OCI-LY1 (cell line): Measurements from ENCODE around the gene MID1.

Experiments
- H2AFZ ChIP-seq: fragments of 200-600 bp; sonication (generic), shearing (Covaris generic); 2 replicates; pipeline ENCODE4 v1.6.0; 2014; ENCODE audit warnings: antibody characterized with exemption, mild to moderate bottlenecking, low read length
- H3F3A ChIP-seq: fragments of 200-600 bp; sonication (generic), shearing (Covaris generic); 2 replicates; pipeline ENCODE4 v1.6.0; 2014; ENCODE audit warnings: mild to moderate bottlenecking, antibody characterized with exemption, low read length, moderate library complexity; ENCODE audit not compliant: insufficient read depth
- H3K27ac ChIP-seq: fragments of 200-600 bp; sonication (generic); 2 replicates; pipeline ENCODE4 v1.5.1; 2014; ENCODE audit warnings: low read length, mixed run types, mild to moderate bottlenecking, low read depth; ENCODE audit not compliant: poor library complexity, severe bottlenecking
- H3K27me3 ChIP-seq: fragments of 200-600 bp; sonication (generic); 2 replicates; pipeline ENCODE4 v1.6.0; 2014; ENCODE audit warnings: antibody characterized with exemption, mild to moderate bottlenecking, low read length, moderate library complexity; ENCODE audit not compliant: insufficient read depth
- H3K36me3 ChIP-seq: fragments of 200-600 bp; sonication (generic); 2 replicates; pipeline ENCODE4 v1.6.1; 2014; ENCODE audit warnings: mild to moderate bottlenecking, antibody characterized with exemption, low read length, moderate library complexity, mixed read lengths; ENCODE audit not compliant: insufficient read depth
- H3K4me1 ChIP-seq: fragments of 200-600 bp; sonication (generic); 2 replicates; pipeline ENCODE4 v1.5.1; 2014; ENCODE audit warnings: mild to moderate bottlenecking, low read length, moderate library complexity; ENCODE audit not compliant: insufficient read depth, severe bottlenecking
- H3K4me2 ChIP-seq: fragments of 200-600 bp; sonication (generic), shearing (Covaris generic); 2 replicates; pipeline ENCODE4 v1.6.1; 2014; ENCODE audit warnings: low read length
- H3K4me3 ChIP-seq: fragments of 200-600 bp; sonication (generic); 2 replicates; pipeline ENCODE4 v1.5.1; 2014; ENCODE audit warnings: low read length, low read depth, mild to moderate bottlenecking, mixed read lengths; ENCODE audit not compliant: poor library complexity, severe bottlenecking
- H3K79me2 ChIP-seq: fragments of 200-600 bp; shearing (Covaris generic); 2 replicates; pipeline ENCODE4 v1.6.1; 2016; ENCODE audit warnings: mixed run types, low read length, mixed read lengths; ENCODE audit not compliant: insufficient read depth
- H3K9ac ChIP-seq: fragments of 200-600 bp; sonication (generic), shearing (Covaris generic); 2 replicates; pipeline ENCODE4 v1.6.1; 2014; ENCODE audit warnings: mild to moderate bottlenecking, low read length, mixed read lengths
- H3K9me2 ChIP-seq: fragments of 200-600 bp; sonication (generic), shearing (Covaris generic); 2 replicates; pipeline ENCODE4 v1.6.1; 2014; ENCODE audit warnings: low read depth, mild to moderate bottlenecking, low read length, mixed read lengths
- H3K9me3 ChIP-seq: fragments of 200-600 bp; shearing (Covaris generic); 2 replicates; pipeline ENCODE4 v1.6.1; 2014; ENCODE audit warnings: low read length, mixed read lengths
- H4K20me1 ChIP-seq: fragments of 200-600 bp; sonication (generic), shearing (Covaris generic); 2 replicates; pipeline ENCODE4 v1.6.0; 2016; ENCODE audit warnings: mild to moderate bottlenecking, low read length; ENCODE audit not compliant: insufficient read depth
- CTCF ChIP-seq: fragments of 200-600 bp; sonication (generic), shearing (Covaris generic); IDR thresholded peaks from 2 replicates; pipeline ENCODE4 v1.5.1; 2017; ENCODE audit warnings: mild to moderate bottlenecking, antibody characterized with exemption, low read length, moderate library complexity, mixed read lengths
- EZH2 ChIP-seq: fragments of 200-600 bp; sonication (generic), shearing (Covaris generic); IDR thresholded peaks from 2 replicates; pipeline ENCODE4 v1.8.0; 2017; ENCODE audit warnings: borderline replicate concordance, mixed run types, mild to moderate bottlenecking, antibody characterized with exemption, low read length, moderate library complexity, mixed read lengths

MID1 gene

GRCh38 chrX:10665681-10666080, 45.3 kb upstream of the MID1 start:
- H4K20me1 ChIP-seq = no peaks in the 10 kb centered on the region
- no peaks in the 10 kb centered on the region for H3K4me1 ChIP-seq
- no peaks in the 10 kb centered on the region for H3F3A ChIP-seq
- TF ChIP-seq EZH2 (no peak), CTCF (no peak)
- H3K36me3 ChIP-seq = no peaks in the 10 kb centered on the region
- no peak overlapping the region for H3K9ac ChIP-seq
- H3K4me2 ChIP-seq = no peak overlapping the region
- no peak overlapping the region for H3K4me3 ChIP-seq
- no peak overlapping the region for H3K27ac ChIP-seq
- H3K79me2 ChIP-seq = no peaks in the 10 kb centered on the region
- H3K9me2 ChIP-seq = no peaks in the 10 kb centered on the region
- no peaks in the 10 kb centered on the region for H3K9me3 ChIP-seq
- no peaks in the 10 kb centered on the region for H3K27me3 ChIP-seq
- H2AFZ ChIP-seq = no peak overlapping the region

DNA sequence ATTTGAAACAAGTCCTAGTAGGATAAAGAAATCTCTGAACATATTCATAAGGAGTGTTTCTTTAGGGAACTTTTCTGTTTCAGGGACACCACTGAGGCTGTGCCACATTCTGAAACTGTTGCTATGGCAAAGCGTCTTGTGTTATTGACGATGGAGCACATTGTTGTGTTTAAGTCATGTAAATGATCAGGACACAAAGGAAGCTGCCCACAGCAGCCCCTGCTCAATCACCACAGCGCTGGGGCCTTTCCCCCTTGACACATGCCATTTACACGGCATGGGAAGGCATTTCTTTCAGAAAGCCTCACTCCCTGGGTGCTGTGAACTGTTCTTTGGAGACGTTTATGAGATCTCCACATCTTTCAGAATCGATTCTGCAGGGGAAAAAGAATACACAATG, 39.8 kb upstream of the MID1 start:
- H3K4me3 ChIP-seq = no peak overlapping the region
- no peaks in the 10 kb centered on the region for H3K79me2 ChIP-seq
- H3K27ac ChIP-seq = no peak overlapping the region
- no peak overlapping the region for H2AFZ ChIP-seq
- H3K9ac ChIP-seq = no peak overlapping the region
- no peaks in the 10 kb centered on the region for H3K27me3 ChIP-seq
- H3K9me3 ChIP-seq = no peaks in the 10 kb centered on the region
- no peaks in the 10 kb centered on the region for H3K36me3 ChIP-seq
- no peak for TF ChIP-seq EZH2
- TF ChIP-seq CTCF = no peak
- H3K4me1 ChIP-seq = no peaks in the 10 kb centered on the region
- no peaks in the 10 kb centered on the region for H4K20me1 ChIP-seq
- no peak overlapping the region for H3K4me2 ChIP-seq
- no peaks in the 10 kb centered on the region for H3F3A ChIP-seq
- no peaks in the 10 kb centered on the region for H3K9me2 ChIP-seq

DNA sequence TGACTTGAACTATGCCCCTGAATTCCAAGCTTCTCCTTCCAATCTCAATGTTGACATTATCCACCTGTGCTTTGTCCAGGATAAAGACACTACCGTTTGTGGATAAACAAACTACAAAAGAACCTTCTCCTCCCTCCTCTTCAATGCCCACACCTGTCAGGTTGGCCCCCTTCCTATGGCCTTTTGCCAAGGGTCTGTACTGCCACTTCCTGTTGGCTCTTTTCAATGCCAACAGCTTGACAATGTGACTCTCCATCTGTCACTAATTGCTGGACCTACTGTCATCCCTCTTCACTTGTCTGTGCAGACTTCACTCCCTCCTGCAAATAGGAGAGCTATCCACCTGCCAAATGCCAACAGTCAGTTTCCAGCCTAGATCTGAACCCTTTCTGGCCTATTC, 35.8 kb upstream of the MID1 start:
- H4K20me1 ChIP-seq = no peaks in the 10 kb centered on the region
- no peaks in the 10 kb centered on the region for H3K79me2 ChIP-seq
- no peaks in the 10 kb centered on the region for H3K4me1 ChIP-seq
- no peaks in the 10 kb centered on the region for H3K9me2 ChIP-seq
- no peak overlapping the region for H3K27ac ChIP-seq
- H3K27me3 ChIP-seq = no peaks in the 10 kb centered on the region
- no peaks in the 10 kb centered on the region for H3K36me3 ChIP-seq
- H3K4me2 ChIP-seq = no peak overlapping the region
- TF ChIP-seq EZH2 (no peak), CTCF (no peak)
- no peak overlapping the region for H3K9ac ChIP-seq
- H3F3A ChIP-seq = no peaks in the 10 kb centered on the region
- H2AFZ ChIP-seq = no peak overlapping the region
- H3K4me3 ChIP-seq = no peak overlapping the region
- H3K9me3 ChIP-seq = no peaks in the 10 kb centered on the region
